HCEC 1CT (cell line): Measurements from ENCODE around the gene IFI16.
"Not testable (repeated sequence)": the region's sequence is repeated elsewhere in the genome, so short reads cannot be mapped to it uniquely, and the experiment has no call there.

ENCODE experiments used
- DNase-seq: peaks from one replicate; pipeline ENCODE4 v3.0.0-alpha.2; 2017

IFI16 gene

DNA sequence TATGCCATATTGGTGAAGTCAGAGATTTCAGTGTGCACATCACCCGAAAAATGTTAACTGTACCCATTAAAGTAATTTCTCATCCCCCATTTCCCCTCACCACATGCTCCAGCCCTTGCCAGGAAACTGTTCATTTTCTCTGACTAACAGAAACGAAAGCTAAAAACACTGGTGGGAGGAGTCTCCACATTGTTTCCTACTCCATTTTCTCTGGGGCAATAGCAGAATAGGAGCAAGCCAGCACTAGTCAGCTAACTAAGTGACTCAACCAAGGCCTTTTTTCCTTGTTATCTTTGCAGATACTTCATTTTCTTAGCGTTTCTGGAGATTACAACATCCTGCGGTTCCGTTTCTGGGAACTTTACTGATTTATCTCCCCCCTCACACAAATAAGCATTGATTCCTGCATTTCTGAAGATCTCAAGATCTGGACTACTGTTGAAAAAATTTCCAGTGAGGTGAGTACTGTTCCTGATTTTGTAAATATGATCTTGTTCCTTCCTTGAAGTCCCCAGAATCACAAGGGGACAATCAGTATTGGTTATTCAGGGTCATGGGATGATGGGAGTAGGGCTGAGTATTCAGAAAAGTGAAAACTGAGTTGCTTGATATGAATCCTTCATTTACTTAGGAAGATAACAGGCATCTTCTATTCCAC, at the start of gene IFI16:
Gene IFI16 (plus strand): TSS at position 204 of the 658 bp plus-strand sequence. CDS start 4,774 bp downstream, outside the sequence.
- DNase-seq, result peak; percentile 96

DNA sequence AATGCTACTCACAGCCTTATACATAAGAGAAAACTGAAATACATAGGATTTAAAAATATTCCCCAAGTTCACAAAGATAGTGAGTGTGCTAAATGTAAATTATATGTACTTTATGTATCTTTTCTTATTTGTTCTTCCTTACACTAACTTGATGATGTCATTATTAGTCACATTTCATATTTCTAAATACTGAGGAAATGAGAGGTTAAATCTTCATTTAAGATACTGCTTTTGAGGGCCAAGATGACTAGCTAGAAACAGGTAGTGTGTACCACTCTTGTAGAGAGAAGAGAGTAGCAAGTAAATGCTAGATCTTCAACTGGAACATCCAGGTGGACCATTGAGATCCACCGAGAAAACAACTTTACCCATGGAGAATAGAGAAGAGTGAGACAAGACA, 48.5 kb upstream of the IFI16 start:
- peak; percentile 18 for DNase-seq

DNA sequence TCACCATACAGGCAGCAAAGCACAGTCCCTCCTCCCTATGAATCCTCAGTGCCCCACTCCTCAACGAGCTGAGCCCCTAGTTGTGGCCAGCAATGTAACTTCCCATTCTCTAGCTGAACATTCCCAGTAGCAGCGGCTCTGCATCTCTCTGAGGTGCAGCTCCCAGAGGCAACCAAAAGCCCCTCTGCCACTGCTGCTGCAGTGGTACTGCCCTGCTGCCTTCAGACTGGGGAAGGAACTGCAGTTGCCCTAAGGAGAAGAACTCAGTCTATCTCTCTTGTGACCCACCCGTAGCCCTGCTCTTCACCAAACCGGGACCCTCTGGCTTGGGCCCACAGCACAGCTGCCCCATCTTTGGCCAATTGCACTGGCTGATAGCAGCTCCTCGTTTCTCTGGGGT, 46.7 kb upstream of the IFI16 start:
- no peak for DNase-seq

DNA sequence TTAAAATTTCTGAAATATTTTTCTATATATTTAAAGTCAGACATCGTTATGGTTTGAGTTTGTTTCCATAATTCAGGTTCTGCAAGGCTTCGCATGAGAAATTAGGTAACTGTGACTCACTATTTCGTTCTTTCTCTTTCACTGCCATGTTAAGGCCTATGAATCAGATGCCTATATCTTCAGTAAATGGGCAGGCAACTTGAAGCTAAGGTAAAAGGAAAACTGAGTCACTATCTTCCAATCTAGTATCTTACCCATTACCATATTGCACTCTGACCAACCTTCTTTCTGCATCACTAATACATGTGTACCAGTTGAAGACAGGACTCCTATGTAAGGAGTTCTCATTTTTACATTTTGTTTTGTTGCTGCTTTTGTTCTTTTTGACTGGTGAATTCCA, 40.5 kb upstream of the IFI16 start:
- DNase-seq, result no peak

DNA sequence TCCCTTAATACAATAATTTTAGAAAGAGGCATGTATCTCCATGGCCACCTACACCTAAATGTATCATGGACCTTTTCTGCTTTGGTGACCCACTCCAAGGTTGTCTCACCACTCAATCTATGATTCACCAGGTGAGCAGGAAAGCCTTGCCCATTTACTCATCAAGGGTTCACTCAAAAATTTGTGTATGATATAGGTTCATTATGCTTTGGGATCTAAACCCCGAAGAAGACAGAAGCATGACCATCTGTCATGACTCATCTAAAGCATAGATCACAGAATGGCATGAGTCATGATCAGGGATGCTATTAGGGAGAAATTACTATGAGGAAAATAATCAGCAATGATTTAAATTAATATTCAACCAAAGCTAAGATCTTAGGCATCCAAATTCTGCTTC, 39.9 kb upstream of the IFI16 start:
- no peak for DNase-seq

DNA sequence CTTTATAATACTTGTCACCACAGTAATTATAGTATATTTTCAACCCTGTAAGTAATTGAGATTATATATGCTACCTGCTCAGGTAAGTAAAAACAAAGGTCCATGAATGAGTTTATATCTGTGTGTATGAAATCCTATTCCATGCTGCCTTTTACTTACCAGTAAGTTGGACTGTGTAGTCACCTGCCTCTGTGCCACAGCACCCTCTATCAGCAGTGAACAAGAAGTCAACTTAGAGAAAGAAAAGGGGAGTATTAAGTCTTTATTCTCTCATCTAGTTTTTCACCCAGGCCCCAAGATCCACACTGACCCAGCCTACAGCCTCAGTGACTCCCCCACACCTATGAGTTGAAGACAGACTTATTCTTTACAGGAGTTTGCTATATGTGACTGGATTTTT, 36.9 kb upstream of the IFI16 start:
- peak; percentile 3 for DNase-seq

DNA sequence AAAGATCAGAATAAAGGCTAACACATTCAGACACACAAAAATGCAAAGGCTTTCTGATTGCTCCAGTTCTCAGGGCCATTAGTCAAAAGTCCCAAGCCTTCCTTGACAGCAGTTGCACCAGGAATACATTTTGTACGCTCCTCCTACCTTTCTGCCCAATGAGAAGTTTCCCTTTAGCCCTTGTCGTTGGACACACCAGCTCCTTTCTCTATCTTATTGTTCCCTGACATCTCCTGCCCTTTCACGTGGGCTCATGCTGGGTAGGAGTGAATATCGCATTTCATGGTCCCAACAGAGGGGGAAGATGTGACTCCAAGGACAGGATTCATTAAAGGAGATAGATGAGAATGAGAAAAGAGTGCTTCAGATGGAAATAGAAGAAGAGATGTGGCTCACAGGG, 33.5 kb upstream of the IFI16 start:
- DNase-seq, result no peak

DNA sequence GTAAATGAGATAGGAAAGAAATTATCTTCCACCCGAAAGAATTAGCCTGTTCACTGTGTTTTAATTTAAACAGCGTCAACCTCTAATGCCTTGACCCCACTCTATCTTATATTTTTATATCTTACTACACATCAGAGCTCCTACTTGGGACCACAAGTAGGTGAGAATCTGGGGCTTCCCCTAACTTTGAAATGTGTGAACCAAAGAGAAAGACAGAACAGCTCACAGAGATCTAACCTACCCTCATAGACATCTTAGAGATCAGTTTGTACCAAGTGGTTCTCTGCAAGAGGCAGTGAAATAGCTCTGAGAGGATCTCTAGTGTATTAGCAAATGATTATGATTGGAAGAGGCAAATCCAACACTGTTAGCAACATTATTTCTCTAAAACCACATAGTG, 31.0 kb upstream of the IFI16 start:
- no peak for DNase-seq

DNA sequence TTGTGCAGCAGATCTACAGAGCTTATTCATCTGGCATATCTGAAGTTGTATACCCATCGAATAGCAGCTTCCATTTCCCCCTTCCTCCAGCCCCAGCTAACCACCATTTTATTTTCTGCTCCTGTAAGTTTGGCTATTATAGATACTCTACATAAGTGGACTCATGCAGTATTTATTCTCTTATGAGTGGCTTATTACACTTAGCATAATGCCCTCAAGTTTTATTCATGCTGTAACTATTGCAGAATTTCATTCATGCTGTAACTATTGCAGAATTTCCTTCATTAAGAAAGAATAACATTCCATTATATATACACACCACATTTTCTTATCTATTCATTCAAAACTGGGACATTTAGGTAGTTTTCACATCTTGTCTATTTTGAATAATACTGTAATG, 30.5 kb upstream of the IFI16 start:
- no peak for DNase-seq

DNA sequence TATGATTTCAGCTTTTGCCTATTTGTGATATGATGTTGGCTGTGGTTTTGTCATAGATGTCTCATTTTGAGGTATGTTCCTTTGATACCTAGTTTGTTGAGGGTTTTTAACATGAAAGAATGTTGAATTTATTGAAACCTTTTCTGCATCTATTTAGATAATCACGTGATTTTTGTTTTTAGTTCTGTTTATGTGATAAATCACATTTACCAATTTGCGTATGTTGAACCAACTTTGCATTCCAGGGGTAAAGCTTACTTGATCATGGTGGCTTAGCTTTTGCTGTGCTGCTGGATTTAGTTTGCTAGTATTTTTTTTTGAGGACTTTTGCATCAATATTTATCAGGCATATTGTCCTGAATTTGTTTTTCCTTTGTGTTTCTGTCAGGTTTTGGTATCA, 26.5 kb upstream of the IFI16 start:
- DNase-seq, result no peak

DNA sequence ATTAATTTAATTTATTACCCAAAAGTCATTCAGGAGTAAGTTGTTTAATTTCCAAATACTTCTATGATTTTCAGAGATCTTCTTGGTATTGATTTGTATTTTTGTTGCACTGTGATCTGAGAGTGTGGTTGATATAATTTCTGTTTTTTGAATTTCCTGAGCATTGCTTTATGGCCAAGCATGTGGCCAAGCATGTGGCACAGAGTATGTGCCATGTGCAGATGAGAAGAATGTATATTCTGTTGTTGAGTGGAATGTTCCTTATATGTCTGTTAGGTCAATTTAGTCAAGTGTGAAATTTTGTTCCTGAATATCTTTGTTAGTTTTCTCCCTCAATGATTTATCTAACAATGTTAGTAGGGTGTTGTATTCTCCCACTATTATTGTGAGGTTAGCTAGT, 25.3 kb upstream of the IFI16 start:
- DNase-seq, result no peak

DNA sequence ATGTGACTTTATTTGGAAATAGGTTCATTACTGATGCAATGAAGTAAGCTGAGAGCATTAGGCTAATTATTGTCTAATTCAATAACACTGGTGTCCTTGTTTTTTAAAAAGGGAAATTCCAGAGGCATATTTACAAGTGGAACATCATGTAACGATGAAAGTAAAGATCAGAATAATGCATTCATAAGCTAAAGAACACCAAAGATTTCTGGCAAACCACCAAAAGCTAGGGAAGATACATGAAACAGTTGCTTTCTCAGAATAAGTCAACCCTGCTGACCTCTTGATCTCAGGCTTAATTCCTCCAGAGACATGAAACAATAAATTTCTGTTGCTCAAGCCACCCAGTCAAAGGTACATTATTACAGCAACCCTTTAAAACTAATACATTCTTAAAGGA, 20.3 kb upstream of the IFI16 start:
- DNase-seq, result no peak

DNA sequence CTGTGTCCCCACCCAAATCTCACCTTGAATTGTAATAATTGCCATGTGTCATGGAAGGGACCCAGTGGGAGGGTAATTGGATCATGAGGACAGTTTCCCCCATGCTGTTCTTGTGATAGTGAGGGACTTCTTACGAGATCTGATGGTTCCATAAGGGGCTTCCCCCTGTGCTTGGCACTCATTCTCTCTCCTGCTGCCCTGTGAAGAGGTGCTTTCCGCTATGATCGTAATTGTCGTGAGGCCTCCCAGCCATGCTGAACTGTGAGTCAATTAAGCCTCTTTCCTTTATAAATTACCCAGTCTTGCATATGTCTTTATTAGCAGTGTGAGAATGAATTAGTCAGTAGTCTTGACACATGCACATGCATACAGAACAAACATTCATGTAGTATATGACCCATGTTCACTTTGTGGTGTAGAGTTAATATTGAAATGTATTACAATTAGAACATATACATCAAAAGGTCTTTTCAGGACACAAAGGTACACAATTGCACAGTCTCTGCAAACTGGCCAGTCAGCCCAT, 16.9 kb upstream of the IFI16 start:
- DNase-seq, result no peak

DNA sequence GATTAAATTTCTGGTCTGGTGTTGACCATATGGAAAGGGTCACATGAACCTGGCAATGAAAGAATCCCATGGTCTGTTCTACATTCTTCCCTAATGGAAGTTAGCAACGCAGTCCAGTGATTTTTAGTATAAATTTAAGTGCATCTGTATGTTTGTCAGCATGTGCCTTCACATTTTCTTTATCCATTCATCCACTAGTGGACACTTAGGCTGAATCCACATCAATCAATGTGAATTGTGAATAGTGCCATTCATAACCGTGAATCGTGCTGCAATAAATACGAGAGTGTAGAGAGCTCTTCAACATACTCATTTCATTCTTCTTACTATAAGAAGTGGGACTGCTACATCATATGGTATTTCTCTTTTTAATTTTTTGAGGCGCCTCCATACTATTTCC, 12.7 kb upstream of the IFI16 start:
- DNase-seq, result no peak

DNA sequence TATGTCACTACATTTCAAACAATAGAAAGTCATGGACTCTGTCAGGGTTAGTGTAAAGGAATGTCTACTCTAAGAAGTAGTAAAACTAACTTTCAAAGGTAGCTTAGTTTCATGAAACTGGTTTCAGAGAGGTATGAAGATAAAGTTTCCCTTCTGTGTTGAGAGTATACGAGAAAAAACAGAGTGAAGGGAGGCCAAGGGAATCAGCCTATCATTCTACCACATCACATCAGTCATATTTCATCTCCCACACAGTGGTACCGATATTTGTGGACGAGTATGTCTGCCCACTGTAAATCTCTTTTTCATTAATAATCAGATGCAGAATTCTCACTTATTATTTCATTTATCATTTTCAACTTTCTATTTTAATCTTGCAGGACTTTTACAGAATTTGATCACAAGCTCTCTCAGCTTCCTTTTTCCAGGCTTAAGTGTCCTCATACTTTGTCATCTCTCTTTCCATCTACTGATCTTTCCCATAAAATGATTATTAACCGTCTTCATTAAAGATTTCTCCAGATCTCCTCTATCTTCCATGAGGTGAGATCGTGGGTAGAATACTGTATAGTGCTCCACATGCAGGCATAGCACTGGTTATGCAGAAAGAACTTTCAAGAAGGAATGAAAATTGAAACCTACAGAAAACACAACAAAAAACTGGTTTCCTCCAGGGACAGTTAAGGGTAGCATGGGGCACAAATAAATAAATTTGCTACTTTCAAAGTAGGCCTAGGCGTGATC, 11.5 kb upstream of the IFI16 start:
- DNase-seq, result no peak

DNA sequence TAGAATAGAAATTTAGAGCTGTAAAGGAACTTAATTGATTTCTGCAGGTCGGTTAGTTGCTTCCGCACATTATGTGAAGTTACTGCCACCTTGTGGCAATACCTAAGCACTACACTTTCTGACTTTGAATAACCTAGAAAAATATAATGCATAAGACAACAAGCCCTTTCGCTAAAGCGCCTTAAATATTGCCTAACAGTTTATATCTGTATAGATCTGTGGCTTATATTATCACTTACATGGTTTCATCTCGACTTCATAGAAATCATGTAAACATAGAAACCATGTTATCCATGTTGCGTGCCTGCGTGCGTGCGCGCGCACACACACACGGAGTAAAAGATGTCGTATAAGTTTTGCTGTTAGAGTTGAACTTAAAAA, 10.9 kb upstream of the IFI16 start:
- DNase-seq, result peak; percentile 40

DNA sequence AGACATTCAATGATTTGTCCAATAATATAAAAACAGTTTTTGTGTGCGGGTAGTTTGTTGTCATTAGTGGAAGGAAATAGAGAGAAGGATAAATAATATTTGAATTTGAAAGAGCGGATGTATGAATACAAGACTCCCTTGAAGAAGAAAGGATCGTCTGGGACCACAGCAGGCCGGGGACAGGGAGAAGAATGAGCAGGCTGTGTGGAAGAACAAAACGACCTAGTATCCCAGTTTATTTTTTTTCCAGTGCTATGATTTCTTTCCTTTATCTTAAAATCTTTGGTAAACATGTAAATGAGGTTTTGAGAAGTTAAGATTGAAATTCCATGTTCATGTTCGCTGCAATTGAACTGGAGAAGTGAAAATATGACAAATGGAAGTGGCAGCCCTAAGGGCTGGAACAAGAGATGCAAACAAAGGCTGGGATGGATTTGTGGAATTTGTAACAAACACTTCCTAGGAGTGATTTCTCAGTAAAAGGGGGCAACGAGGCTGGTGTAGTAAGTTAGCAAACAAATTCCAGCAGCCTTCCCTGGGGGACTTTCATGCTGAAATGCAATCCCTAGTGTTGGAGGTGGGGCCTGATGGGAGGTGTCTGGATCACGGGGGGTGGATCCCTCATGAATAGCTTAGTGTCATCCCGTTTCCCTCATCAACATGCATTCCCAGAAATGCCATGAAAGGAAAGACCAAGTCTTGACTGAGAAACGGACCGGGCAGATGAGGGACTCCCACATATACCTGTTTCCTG, 10.2 kb upstream of the IFI16 start:
- DNase-seq, result peak; percentile 87

DNA sequence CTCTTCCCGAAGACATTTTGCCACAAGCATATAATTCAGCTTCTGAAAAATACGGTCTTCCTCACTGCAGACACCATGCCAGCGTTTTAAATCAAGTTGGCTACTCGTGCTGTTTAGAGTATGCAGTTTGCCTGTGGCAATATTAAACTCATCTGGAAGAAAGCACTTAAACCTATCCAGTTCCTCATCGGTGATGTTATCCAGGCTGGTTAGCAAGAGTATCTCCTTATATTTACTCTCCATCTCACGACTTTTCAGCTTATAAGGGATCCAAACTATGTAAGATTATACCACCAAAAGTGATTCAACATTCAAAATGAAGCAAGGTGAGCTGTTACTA, 9.7 kb upstream of the IFI16 start:
- no peak for DNase-seq

DNA sequence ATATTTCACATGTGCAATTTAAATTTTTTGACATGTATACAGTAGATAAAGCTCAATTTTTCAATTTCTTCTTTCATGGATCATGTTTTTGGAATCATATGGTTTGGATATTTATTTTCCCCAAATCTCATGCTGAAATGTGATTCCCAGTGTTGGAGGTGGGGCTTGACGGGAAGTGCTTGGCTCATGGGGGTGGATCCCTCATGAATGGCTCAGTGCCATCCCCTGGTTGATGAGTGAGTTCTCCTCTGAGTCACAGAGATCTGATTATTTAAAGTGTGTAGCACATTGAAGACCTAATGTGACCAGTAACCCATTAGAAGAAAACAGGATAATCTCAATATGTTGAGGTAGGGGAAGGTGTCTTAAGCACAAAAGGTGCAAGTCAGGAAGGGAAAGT, 9.1 kb upstream of the IFI16 start:
- DNase-seq, result peak; percentile 90

DNA sequence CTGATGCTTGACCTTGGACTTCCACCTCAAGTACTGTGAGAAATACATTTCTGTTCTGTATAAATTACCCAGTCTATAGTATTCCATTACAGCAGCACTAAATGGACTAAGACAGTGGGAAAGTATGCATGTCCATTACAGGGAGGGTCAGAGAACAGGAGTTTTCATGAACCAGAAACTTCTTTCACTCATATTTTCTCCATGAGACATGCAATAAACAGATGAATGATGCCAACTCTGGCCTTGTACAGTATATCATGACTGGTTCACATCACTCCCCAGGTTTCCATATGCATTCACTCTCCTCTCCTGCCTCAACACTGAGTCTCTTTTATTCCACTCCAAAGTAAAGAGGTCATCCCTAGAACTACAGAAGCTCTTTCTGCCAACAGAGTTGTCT, 4.5 kb upstream of the IFI16 start:
- DNase-seq, result peak; percentile 17

DNA sequence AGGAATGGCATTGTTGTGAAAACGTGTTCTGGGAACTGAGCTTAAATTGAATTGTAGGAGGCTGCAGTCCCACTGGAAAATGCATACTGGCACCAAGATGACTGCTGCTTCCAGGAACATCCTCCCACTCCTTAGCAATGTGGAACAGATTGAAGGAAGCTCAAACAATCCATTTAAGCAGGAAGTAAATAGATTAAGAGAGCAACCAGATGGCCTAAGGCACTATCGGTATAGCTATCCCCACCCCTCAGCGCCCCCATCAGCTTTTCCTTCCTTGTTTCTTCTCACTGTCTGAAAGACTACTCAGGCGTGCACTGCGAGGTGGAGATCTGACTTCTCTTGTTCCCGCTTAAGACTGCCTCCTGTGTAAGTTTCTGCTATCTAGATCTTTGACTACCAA, 4.0 kb upstream of the IFI16 start:
- DNase-seq, result no peak

DNA sequence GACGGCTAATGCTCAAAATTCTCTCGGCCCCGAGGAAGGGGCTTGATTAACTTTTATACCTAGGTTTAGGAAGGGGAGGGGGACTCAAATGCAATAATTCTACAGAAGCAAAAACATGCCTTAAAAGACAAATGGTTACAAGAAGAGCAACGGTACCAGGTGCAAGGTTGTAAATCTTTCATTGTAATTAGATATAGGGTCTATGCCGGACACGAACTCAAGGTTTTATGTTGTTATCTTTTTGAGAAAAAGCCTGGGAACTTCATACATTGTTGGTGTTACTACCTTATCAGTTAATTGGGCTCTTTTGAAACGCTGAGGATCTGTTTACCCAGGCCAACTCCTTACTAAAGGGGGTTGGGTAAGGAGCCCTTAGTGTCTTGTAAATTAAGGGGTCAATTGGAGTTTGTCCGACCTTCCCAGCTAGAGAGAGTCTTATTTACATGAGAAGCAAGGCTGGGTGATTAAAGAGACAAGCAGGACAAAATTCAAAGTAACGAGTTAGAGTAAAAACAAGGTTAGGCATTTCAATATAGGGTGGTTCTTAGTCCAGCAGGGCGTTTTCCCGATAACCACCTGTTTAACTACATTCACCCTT, 3.4 kb upstream of the IFI16 start:
- DNase-seq, result not testable (repeated sequence)

DNA sequence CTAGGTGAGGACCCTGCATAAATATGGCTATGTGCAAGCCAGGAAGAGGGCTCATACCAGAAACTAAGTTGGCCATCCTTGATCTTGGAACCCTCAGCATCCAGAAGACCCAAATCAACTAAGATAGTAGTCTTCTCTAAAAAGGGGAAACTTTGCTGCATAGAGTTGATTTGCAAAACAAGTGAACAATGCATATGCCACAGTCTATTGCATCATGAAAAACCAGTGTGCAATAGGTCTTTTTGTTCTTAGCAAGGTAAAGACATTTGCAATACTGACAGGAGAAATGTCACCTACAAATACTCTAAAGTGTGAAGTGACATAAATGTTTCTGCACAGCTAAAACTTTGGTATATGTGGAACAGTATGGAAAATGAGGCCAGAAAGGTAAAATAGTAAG, 2.0 kb upstream of the IFI16 start:
- no peak for DNase-seq

DNA sequence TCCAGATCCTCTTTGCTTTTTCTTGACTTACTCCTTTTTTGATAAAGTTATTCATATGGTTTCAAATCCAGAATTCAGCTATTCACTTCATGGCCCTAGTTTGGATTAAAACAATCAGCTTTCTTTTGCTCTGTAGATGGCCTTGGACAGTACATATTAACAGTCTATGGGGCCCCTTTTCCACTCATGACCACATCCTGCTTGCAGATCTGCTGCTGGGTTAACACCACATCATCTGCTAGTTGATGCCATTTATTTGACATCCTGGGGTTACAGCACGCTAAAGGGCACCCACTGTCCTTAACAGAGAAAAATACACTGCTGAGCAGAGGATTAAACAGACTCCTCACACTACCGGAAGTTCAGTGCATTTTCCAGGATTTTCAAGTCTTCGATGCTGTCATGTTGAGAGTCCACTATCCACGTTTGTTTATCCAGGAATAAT, 941 bp upstream of the IFI16 start:
- peak; percentile 34 for DNase-seq
